ENCODE data around the gene SF3A1. TPM values are rescaled to one million over a fixed set of nuclear protein-coding genes. Genes with fewer than 3 reads are reported as not detected.

SF3A1 gene
- total RNA-seq, 1 donor from 2014 or later = 157 TPM

DNA sequence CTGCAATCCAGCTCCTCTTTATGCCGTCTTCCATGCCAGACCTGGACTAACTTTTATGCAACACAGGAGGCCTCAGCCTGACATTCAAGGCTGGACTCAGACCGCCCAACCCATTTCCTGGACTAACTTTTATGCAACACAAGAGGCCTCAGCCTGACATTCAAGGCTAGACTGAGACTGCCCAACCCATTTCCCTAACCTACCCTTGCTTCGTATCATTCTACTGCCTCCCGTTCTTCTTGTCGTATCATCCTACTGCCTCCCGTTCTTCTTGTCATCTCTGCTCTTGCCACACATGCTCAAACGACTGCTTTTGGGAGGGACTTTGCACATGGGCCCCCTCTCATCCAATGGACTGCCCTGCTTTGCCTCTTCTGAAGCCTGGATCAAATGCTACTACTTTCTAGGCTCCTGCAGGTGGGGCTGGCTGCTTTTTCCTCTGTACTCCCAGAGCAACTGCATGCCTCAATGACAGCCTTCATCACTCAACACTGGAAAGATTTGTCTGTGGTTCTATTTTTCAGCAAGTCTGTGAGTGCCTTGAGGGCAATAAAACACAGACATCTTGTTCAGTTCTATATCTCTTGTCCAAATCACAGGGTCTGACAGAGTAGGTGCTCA is 37.8 kb downstream of the SF3A1 start:
- Mint-ChIP-seq H3K9me3 (ENCODE audit: unreplicated experiment) (peaks cover 5% of the 10 kb centered on the region), H3K36me3 (ENCODE audit: unreplicated experiment) (no peaks in the 10 kb centered on the region), H3K4me1 (ENCODE audit: low read depth, unreplicated experiment) (no peaks in the 10 kb centered on the region), H3K27me3 (ENCODE audit: unreplicated experiment) (no peaks in the 10 kb centered on the region), H3K27ac (ENCODE audit: unreplicated experiment) (no peak overlapping the region), H3K4me3 (ENCODE audit: unreplicated experiment) (no peak overlapping the region)
- no peak for TF ChIP-seq CTCF (IDR thresholded peaks at IDR 0.05; ENCODE audit: partially characterized antibody, unreplicated experiment)
- DNase-seq = no peak

DNA sequence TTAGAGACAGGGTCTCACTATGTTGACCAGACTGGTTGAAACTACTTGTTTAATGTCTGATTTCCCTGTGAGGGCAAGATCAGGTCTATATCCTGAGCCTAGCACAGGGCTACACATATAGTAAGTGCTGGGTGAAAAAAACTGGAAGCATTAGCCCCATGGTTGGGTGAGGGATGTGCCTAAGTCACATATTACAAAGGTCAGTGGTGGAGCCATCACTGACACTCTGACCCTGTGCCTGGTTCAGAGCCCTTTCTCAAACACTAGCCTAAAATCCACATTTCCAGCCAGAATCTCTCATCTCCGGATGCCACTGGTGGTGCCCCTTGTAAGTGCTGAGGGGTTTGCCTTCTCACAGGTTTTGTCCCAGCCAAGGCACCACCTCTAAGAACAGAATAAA is 38.9 kb downstream of the SF3A1 start:
- no peaks in the 10 kb centered on the region for H3K36me3 Mint-ChIP-seq (ENCODE audit: unreplicated experiment)
- no peak overlapping the region for H3K4me3 Mint-ChIP-seq (ENCODE audit: unreplicated experiment)

DNA sequence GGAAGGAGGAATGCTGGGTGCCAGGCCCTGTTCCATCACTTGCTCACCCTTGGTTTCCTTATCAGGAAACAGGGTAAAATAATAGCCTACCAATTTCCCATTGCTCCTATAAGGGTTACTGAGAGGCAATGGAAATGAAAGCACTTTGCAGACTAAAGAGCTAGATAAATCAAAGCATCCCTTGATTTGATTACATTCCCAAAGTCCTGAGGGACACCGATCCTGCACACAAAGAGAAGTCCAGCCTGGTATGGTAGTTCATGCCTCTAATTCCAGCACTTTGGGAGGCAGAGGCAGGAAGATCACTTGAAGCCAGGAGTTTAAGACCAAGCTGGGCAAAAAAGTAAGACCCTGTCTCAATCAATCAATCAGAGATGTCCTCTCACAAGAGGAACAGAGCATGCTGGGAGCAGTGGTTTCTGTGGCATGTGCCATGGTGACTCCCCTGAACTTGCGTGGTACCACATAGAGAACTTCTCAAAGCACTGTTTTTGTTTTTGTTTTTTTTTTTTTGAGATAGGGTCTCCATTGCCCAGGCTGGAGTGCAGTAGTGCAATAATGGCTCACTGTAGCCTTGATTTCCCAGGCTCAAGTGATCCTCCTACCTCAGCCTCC is 40.6 kb downstream of the SF3A1 start:
- Mint-ChIP-seq H3K4me3 (ENCODE audit: unreplicated experiment) (no peak overlapping the region), H3K4me1 (ENCODE audit: low read depth, unreplicated experiment) (no peaks in the 10 kb centered on the region), H3K36me3 (ENCODE audit: unreplicated experiment) (no peaks in the 10 kb centered on the region), H3K27me3 (ENCODE audit: unreplicated experiment) (no peaks in the 10 kb centered on the region), H3K27ac (ENCODE audit: unreplicated experiment) (no peak overlapping the region), H3K9me3 (ENCODE audit: unreplicated experiment) (peaks cover 3% of the 10 kb centered on the region)
- DNase-seq = no peak
- no peak for TF ChIP-seq CTCF (IDR thresholded peaks at IDR 0.05; ENCODE audit: partially characterized antibody, unreplicated experiment)

More for the DNA sequence above, 38.9 kb downstream of the SF3A1 start:
- Mint-ChIP-seq H3K9me3 (ENCODE audit: unreplicated experiment) (peaks cover 5% of the 10 kb centered on the region), H3K4me1 (ENCODE audit: low read depth, unreplicated experiment) (no peaks in the 10 kb centered on the region), H3K27me3 (ENCODE audit: unreplicated experiment) (no peaks in the 10 kb centered on the region), H3K27ac (ENCODE audit: unreplicated experiment) (no peak overlapping the region)
- no peak for TF ChIP-seq CTCF (IDR thresholded peaks at IDR 0.05; ENCODE audit: partially characterized antibody, unreplicated experiment)
- no peak for DNase-seq

- H3K27me3 Mint-ChIP-seq (ENCODE audit: unreplicated experiment) = no peaks in the 10 kb centered on the region
- peaks cover 4% of the 10 kb centered on the region for H3K4me1 Mint-ChIP-seq (ENCODE audit: low read depth, unreplicated experiment)
- no peaks in the 10 kb centered on the region for H3K36me3 Mint-ChIP-seq (ENCODE audit: unreplicated experiment)
- H3K27ac Mint-ChIP-seq (ENCODE audit: unreplicated experiment) = no peak overlapping the region
- DNase-seq = no peak
- no peak overlapping the region for H3K4me3 Mint-ChIP-seq (ENCODE audit: unreplicated experiment)
- no peak for TF ChIP-seq CTCF (IDR thresholded peaks at IDR 0.05; ENCODE audit: partially characterized antibody, unreplicated experiment)
- peaks cover 3% of the 10 kb centered on the region for H3K9me3 Mint-ChIP-seq (ENCODE audit: unreplicated experiment)
Measured at GRCh38 chr22:30314915-30315314, 41.8 kb downstream of the SF3A1 start.
